OCI-LY7 (cell line): ENCODE results near the gene SERPINA4. TPM values are rescaled to one million over a fixed set of nuclear protein-coding genes. Genes with fewer than 3 reads are reported as not detected.

Experiments used
- BruUV-seq: library from RNA; stranded (reverse); fragments of 400-500 nt; replicated peaks from 2 replicates; lab custom pipeline; 2021; lab: Mats Ljungman, UMichigan
- CTCF ChIA-PET: fragments of 300-600 bp; sonication (Branson Sonifier 250); formaldehyde crosslinking; loops from one replicate; lab custom pipeline; 2022; ENCODE audit warnings: antibody characterized with exemption; ENCODE audit not compliant: unreplicated experiment; lab: Charles Lee
- POLR2A ChIA-PET: fragments of 300-600 bp; sonication (Branson Sonifier 250); formaldehyde crosslinking; loops from one replicate; lab custom pipeline; 2022; ENCODE audit warnings: antibody characterized with exemption; lab: Charles Lee
- DNase-seq: peaks from one replicate; pipeline ENCODE4 v3.0.0-alpha.2; 2015; ENCODE audit warnings: low spot score
- H2AFZ ChIP-seq: fragments of 200-600 bp; sonication (generic), shearing (Covaris generic); 2 replicates; pipeline ENCODE4 v1.6.1; 2014; ENCODE audit warnings: mild to moderate bottlenecking, antibody characterized with exemption, low read length, moderate library complexity
- H3K27ac ChIP-seq: fragments of 200-600 bp; sonication (generic); 2 replicates; pipeline ENCODE4 v1.5.1; 2014; ENCODE audit warnings: mixed run types, low read depth, mild to moderate bottlenecking, moderate library complexity, low read length, inconsistent platforms; ENCODE audit not compliant: poor library complexity, severe bottlenecking
- H3K36me3 ChIP-seq: fragments of 200-600 bp; sonication (generic); 2 replicates; pipeline ENCODE4 v1.6.1; 2014; ENCODE audit warnings: mild to moderate bottlenecking, antibody characterized with exemption, low read length, moderate library complexity, mixed read lengths; ENCODE audit not compliant: insufficient read depth
- H3K4me1 ChIP-seq: fragments of 200-600 bp; sonication (generic); 2 replicates; pipeline ENCODE4 v1.5.1; 2014; ENCODE audit warnings: mild to moderate bottlenecking, low read length; ENCODE audit not compliant: insufficient read depth, poor library complexity, severe bottlenecking
- H3K4me2 ChIP-seq: fragments of 200-600 bp; sonication (generic); 2 replicates; pipeline ENCODE4 v1.6.1; 2014; ENCODE audit warnings: mild to moderate bottlenecking, low read length
- H3K4me3 ChIP-seq: fragments of 200-600 bp; sonication (generic); 2 replicates; pipeline ENCODE4 v1.5.1; 2014; ENCODE audit warnings: mild to moderate bottlenecking, low read depth, low read length; ENCODE audit not compliant: poor library complexity, severe bottlenecking
- H3K79me2 ChIP-seq: fragments of 200-600 bp; sonication (generic); 2 replicates; pipeline ENCODE4 v1.6.1; 2016; ENCODE audit warnings: low read depth, mild to moderate bottlenecking, low read length, moderate library complexity, mixed read lengths; ENCODE audit not compliant: insufficient read depth
- H3K9me2 ChIP-seq: fragments of 200-600 bp; sonication (generic); 2 replicates; pipeline ENCODE4 v1.6.1; 2016; ENCODE audit warnings: mild to moderate bottlenecking, low read length, mixed read lengths; ENCODE audit not compliant: insufficient read depth
- H3K9me3 ChIP-seq: fragments of 200-600 bp; sonication (generic); 2 replicates; pipeline ENCODE4 v1.6.1; 2014; ENCODE audit warnings: mild to moderate bottlenecking, mixed run types, low read length, mixed read lengths
- H4K20me1 ChIP-seq: fragments of 200-600 bp; sonication (generic); 2 replicates; pipeline ENCODE4 v1.6.1; 2014; ENCODE audit warnings: mild to moderate bottlenecking, antibody characterized with exemption, low read length, moderate library complexity, mixed read lengths; ENCODE audit not compliant: insufficient read depth
- EZH2phosphoT487 ChIP-seq: fragments of 200-600 bp; sonication (generic); IDR thresholded peaks from 2 replicates; pipeline ENCODE4 v1.6.1; 2018; ENCODE audit warnings: low read depth, borderline replicate concordance, mild to moderate bottlenecking, mixed run types, antibody characterized with exemption, low read length, moderate library complexity, mixed read lengths
- intact Hi-C: fragments of 100-400 bp; cut with micrococcal nuclease; formaldehyde crosslinking; loops from one replicate; pipeline ENCODE4 v1.10.0; 2022; ENCODE audit not compliant: unreplicated experiment
- total RNA-seq, 2 experiments: library from RNA; depleted of rRNA in 1 of 2; stranded (reverse); fragments of >200 nt in 1 of 2; shearing (Covaris generic) in 1 of 2; gene quantifications; 2 replicates each; pipeline ENCODE4 v1.2.3, GENCODE V29; 2014 to 2022
- TF ChIP-seq, protein P1 (sequence below): fragments of 200-600 bp; sonication (generic); conservative IDR thresholded peaks from 2 replicates; pipeline ENCODE4 v1.5.1; 2014; ENCODE audit warnings: mild to moderate bottlenecking, antibody characterized with exemption, low read length, moderate library complexity, mixed read lengths

The SERPINA4 gene
- total RNA-seq, 2 experiments from 2014 or later = not detected

DNA sequence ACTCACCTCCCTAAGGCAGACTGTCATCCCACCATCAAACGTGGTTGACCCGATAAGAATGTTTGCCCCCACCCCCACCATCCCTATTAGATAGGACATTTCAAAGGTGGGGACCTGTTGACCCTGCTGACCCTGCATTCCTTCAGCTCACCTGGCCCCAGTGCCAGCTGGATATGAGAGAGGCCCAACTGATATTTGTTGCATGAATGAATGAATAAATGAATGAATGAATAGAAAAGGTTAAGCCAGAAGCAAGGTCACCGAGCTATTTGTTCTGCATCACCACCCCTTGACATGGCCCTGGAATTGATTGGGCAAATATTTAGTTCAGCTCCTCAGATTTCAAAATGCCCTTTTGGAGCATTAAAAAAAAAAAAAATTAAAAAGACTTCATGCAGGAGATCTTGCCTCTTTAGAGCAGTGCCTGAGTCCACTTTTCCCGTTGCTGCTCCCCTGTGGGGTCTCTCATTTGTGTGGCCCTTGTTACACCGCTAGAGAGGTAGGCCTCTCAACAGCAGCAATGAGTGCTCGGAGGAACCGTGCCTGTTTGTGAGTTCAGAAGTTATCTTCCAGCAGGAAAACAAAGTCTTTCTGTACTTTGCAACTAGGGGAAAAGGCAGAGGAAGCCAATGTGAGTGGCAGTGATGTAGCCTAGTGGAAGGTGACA, 11.5 kb downstream of the SERPINA4 start:
- POLR2A ChIA-PET = interaction anchor here (0.7 kb wide), 1 partner anchor 125 kb away, joined by 3 read pairs; no protein-coding TSS in a partner anchor
- no peaks in the 10 kb centered on the region for H3K9me3 ChIP-seq
- CTCF ChIA-PET = no interaction called here
- H3K27ac ChIP-seq = no peak overlapping the region
- H2AFZ ChIP-seq = no peak overlapping the region
- H3K4me1 ChIP-seq = no peaks in the 10 kb centered on the region
- H4K20me1 ChIP-seq = no peaks in the 10 kb centered on the region
- H3K4me3 ChIP-seq = no peak overlapping the region
- no peaks in the 10 kb centered on the region for H3K79me2 ChIP-seq
- no peak for DNase-seq
- H3K4me2 ChIP-seq = no peak overlapping the region
- H3K36me3 ChIP-seq = no peaks in the 10 kb centered on the region
- intact Hi-C loops = no loop called here
- no peaks in the 10 kb centered on the region for H3K9me2 ChIP-seq
- BruUV-seq = no TSS peak
- TF ChIP-seq, protein P1, sequence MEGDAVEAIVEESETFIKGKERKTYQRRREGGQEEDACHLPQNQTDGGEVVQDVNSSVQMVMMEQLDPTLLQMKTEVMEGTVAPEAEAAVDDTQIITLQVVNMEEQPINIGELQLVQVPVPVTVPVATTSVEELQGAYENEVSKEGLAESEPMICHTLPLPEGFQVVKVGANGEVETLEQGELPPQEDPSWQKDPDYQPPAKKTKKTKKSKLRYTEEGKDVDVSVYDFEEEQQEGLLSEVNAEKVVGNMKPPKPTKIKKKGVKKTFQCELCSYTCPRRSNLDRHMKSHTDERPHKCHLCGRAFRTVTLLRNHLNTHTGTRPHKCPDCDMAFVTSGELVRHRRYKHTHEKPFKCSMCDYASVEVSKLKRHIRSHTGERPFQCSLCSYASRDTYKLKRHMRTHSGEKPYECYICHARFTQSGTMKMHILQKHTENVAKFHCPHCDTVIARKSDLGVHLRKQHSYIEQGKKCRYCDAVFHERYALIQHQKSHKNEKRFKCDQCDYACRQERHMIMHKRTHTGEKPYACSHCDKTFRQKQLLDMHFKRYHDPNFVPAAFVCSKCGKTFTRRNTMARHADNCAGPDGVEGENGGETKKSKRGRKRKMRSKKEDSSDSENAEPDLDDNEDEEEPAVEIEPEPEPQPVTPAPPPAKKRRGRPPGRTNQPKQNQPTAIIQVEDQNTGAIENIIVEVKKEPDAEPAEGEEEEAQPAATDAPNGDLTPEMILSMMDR = no peak
- TF ChIP-seq EZH2phosphoT487 = no peak

DNA sequence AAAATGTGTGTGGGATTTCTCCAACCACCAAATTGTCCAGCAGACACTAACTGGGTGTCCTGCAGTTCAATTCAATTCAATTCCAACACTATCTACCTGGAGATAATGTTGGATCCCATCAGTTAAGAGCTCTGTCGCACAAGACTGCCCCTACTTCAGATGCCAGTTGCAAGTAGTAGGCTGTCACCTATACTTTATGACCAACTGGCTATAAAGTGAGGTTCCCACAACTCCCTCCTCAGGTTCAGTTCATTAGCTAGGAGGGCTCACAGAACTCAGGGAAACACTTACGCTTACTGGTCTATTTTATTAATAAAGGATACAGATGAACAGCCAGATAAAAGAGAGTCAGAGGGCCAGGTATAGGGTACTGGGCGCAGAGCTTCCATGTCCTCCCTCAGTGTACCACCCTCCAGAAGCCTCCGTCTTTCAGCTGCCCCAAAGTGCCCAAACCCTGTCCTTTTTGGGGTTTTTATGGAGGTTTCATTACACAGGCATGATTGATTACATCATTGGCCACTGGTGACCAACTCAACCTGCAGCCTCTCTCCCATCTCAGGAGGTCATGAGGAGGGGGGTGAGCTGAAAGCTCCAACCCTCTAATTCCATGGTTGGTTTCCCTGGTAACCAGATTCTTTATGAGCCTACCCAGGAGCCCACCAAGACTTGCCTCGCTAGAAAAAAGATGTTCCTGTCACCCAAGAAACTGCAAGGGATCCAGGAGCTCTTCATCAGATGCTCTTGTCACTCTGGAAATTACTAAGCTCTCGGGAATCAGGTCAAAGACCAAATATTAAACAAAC, 12.4 kb downstream of the SERPINA4 start:
- no peak overlapping the region for H3K4me3 ChIP-seq
- no peak overlapping the region for H3K4me2 ChIP-seq
- POLR2A ChIA-PET = interaction anchor here (0.6 kb wide), 1 partner anchor 1909 kb away, joined by 3 read pairs; no protein-coding TSS in a partner anchor
- no peak for TF ChIP-seq EZH2phosphoT487
- TF ChIP-seq, protein P1 = no peak
- CTCF ChIA-PET = no interaction called here
- no peak overlapping the region for H2AFZ ChIP-seq
- H3K27ac ChIP-seq = no peak overlapping the region
- H3K36me3 ChIP-seq = no peaks in the 10 kb centered on the region
- H3K4me1 ChIP-seq = no peaks in the 10 kb centered on the region
- H3K9me2 ChIP-seq = no peaks in the 10 kb centered on the region
- no TSS peak for BruUV-seq
- no peak for DNase-seq
- no peaks in the 10 kb centered on the region for H4K20me1 ChIP-seq
- intact Hi-C loops = no loop called here
- H3K9me3 ChIP-seq = no peaks in the 10 kb centered on the region
- no peaks in the 10 kb centered on the region for H3K79me2 ChIP-seq
